Renal cortex interstitium (tissue), 11 donors: ENCODE data around the gene ATG12. TPM values are rescaled to one million over a fixed set of nuclear protein-coding genes. Genes with fewer than 3 reads are reported as not detected.
"Not testable (repeated sequence)": the region's sequence is repeated elsewhere in the genome, so short reads cannot be mapped to it uniquely, and the experiment has no call there.

Experiments
- DNase-seq, 11 donors: peaks; one replicate each; pipeline ENCODE4 v3.0.0-alpha.2; 2013; ENCODE audit warnings: low read depth in 9 of 11, low spot score in 4 of 11; ENCODE audit errors: extremely low read depth in 1 of 11
- polyA plus RNA-seq, 3 donors: library from polyadenylated mRNA; unstranded; fragments of 120-200 nt; gene quantifications; one replicate each; pipeline ENCODE4 v1.2.1, GENCODE V29; 2013; ENCODE audit not compliant: insufficient read length in 3 of 3

Gene ATG12
- polyA plus RNA-seq, 3 donors: 45.9 to 66.2 (median 59.3) TPM

DNA sequence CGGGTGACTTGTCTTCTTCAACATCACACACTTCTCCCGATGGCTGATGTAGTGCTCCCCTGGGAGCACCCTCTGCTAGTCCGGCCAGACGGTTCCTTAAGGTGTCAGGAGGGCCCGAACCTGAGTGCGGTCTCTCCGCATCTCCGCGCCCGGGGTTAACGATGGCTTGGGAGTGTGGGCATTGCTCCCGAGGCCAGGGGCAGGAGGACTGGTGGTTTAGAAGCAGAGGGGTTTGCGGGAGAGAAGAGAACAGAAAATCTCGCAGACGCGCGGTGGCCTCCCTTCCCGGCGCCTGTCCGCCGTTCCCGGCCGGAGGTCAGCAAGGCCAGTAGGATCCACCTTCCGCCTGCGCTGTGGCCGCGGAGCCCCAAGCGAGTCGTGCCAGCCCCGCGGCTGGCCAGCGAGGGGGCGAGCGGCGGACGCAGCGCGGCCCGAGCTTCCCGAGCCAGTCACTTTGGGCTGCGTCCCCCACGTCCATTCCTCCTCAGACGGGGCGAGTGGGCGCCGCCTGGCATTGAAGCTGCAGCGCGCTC, 25.6 kb downstream of the ATG12 start:
- DNase-seq: peak in 4 of 11 donors; percentile 10 to 33 (median 20)

- peak in 3 of 11 donors; percentile 23 to 35 (median 32) for DNase-seq
Observed at GRCh38 chr5:115815006-115815692, 26.2 kb downstream of the ATG12 start.

DNA sequence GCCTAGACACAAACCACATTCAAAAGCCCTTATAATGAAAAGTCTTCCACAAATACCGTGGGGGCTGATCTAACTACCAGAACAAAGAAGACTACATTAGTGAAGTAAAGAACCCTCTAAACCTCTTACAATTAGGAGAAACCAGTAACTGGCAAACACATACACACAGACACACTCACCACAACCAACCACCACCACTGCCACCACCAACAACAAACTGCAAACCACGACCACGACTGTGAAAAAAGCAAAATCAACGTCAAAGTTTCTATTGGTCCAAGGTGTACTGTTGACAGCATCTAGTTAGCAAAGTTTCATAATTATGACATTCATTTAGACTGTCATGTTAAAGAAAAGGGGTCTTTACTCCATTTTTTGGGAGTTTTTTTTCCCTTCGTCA, 27.6 kb downstream of the ATG12 start:
- no peak for DNase-seq

DNA sequence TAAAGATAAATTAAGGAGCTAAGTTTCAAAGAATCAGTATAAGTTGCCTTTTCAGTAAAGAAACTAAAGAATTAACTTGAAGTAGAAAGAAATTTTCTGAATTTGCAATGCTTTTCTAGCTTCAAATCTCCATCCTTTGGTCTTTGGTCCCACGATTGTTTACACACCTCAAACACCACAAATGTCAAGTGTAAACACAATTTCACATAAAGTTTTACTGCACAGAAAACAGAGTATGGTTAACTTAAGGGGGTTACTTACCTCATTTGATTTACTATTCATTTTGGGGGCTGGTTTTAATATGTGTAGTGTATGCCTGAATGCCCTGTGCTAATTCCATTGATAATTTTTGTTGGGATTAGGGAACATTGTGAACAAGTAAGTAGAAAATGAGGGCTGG, 29.0 kb downstream of the ATG12 start:
- DNase-seq: no peak

DNA sequence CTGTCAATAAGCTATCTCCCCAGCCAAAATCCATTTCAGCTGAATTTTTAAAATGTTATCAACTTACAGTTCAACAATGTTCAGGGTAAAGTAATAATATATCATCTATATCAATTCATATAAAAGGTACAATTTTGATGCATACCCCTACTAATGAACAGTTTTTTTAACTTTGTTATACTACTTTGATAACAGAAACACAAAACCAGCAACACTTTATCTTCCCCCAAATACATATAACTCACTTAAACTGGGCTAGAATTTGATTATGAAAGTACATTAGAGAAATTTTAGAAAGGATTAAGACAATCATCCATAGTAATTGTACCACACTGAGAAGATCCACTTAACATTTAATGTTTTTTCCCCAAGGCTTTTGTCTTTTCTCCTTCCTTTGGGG, 30.0 kb downstream of the ATG12 start:
- no peak for DNase-seq

DNA sequence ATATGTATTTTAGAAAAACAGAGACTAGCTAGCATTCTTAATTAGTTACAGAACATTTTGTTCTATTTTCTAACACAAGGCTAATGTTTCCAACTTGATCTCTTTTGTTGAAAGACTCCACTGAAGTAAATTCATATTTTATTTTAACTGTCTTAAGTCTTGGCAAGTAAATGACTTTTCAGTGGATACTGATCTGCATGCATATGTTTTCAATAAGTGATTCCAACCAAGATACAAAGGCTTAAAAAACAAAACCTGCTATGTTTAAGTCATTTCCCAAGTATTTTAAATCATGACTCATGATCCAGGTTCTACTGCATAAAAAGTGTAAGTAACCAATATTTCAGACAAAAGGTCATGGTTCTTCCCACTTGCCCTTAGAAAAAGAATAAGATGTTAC, 30.6 kb downstream of the ATG12 start:
- DNase-seq: no peak

DNA sequence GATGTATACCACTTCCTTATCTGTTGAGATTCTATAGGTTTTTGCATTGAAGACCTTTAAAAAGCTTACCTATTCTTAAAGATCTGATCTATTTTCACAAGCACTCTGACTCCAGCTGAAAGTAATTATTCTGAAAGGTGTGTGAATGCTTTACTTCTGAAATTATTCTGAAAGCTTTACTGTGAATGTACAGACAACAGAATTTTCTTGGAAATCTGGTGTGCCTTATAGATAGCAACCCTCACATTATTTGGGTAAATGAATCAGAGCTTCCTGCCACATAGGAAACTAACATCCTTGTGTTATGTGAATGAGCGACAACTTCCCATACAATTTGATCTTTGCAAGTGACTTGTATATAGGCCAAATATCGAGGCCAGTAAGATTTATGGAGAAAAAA, 31.4 kb downstream of the ATG12 start:
- DNase-seq: no peak

DNA sequence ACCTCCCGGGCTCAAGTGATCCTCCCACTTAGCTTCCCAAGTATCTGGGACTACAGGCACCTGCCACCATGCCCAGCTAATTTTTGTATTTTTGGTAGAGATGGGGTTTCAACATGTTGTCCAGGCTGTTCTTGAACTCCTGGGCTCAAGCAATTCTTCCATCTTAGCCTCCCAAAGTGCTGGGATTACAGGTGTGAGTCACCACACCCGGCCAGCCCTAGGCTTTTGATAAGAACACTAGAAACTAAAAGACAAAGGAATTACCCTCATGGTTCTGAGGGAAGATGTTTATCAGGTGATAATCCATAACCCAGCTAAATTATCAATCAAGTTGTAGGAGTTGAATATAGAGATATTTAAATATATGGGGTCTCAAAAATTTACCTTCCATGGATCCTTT, 33.3 kb downstream of the ATG12 start:
- not testable (repeated sequence) for DNase-seq

- DNase-seq: no peak
Observed at GRCh38 chr5:115807654-115808052, 33.7 kb downstream of the ATG12 start.

- no peak for DNase-seq
Observed at GRCh38 chr5:115806986-115807653, 34.2 kb downstream of the ATG12 start.

- no peak for DNase-seq
Observed at GRCh38 chr5:115801984-115802383, 39.4 kb downstream of the ATG12 start.

GRCh38 chr5:115801152-115801551, 40.2 kb downstream of the ATG12 start:
- DNase-seq: no peak

DNA sequence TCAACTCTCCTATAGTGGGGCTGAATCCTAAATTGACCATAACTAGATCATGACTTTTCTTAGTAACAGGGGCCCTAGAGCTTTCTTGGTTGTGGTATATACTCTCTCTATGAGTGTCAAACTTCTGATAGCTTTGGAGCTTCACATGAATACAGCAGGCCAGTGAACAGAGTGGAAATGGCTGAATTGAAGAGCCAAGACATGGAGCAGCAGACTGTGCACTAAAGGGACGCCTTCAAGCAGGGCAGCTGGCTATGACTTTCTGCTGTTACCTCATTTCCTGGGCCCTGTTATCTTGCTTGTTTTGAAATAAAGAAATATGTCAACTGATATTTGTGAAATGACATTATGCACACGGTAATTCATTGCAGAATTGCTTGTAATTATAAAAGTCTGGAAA, 41.3 kb downstream of the ATG12 start:
- no peak for DNase-seq

DNA sequence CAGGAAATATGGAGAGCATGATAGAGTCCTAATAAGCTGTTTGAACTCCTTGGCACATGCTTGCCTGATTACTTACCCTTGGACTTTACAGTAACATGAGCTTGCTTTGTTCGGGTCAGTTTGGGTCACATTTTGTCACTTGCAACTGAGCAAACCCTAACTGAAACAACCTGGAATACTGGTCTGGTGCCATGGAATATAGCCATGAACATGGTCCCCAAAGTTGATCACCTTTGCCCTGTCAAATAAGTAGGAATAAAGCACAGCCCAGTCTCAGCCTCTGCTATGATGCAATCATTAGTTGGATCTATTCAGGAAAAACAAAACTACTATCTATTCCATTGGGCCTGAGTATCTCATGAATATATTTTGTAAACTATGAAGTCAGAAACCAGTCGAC, 43.1 kb downstream of the ATG12 start:
- DNase-seq: no peak

DNA sequence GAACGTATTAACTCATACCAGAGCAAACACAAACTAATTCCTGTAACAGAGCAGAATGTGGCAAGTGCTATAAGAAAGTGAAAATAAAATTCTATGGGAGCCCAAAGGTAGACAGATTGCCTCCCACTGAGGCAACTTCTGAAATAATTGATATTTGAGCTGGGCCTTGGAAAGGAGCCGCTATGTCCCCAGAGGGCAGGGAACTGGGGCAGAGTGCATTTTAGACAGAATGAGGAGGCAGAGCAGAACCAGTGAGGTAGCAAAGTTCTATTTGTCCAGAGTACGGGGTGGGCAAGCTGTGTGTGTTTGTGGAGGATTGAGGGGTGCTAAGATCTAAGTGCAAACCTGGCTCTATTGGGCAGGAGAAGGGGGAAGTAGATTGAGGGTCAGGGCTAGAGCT, 44.7 kb downstream of the ATG12 start:
- no peak for DNase-seq

GRCh38 chr5:115795700-115796099, 45.7 kb downstream of the ATG12 start:
- DNase-seq: no peak

- no peak for DNase-seq
Observed at GRCh38 chr5:115788440-115788839, 52.9 kb downstream of the ATG12 start.

GRCh38 chr5:115787426-115787825, 53.9 kb downstream of the ATG12 start:
- no peak for DNase-seq

GRCh38 chr5:115785381-115786065, 55.8 kb downstream of the ATG12 start:
- DNase-seq: peak in 3 of 11 donors; percentile 22 to 31 (median 23)

GRCh38 chr5:115778417-115778816, 62.9 kb downstream of the ATG12 start:
- no peak for DNase-seq
